ENCODE results near the gene TIMELESS. TPM values are rescaled to one million over a fixed set of nuclear protein-coding genes. Genes with fewer than 3 reads are reported as not detected.

Gene TIMELESS
- total RNA-seq, 4 donors from 2014 or later = 2.1 to 19.4 (median 5.6) TPM

DNA sequence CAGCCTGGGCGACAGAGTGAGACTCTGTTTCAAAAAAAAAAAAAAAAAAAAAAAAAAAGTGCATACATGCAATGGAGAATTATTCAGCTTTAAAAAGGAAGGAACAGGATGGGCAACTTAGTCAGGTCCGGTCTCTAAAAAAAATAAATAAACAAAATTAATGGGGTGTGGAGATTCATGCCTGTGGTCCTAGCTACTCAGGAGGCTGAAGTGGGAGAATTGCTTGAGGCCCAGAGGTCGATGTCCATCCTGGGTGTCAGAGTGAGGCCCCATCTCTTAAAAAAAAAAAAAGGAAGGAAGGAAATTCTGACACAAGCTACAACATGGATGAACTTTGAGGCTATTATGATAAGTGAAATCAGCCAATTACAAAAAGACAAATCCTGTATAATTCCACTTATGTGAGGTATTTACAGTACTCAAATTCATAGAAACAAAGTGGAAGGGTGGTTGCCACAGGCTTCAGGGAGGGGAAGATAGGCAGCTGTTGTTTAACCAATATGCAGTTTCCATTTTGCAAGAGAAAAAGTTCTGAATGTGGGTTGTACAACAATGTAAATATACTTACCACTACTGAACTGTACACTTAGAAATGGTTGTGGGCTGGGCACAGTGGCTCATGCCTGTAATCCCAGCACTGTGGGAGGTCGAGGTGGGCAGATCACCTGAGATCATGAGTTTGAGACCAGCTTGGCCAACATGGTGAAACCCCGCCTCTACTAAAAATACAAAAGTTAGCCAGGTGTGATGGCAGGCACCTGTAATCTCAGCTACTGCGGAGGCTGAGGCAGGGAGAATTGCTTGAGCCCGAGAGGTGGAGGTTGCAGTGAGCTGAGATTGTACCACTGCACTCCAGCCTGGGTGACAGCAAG, 74.3 kb downstream of the TIMELESS start:
- H3K4me1 ChIP-seq = no peaks in the 10 kb centered on the region
- H3K27ac ChIP-seq = no peak overlapping the region
- no peak for DNase-seq
- TF ChIP-seq POLR2A (IDR thresholded peaks at IDR 0.05) = no peak
- TF ChIP-seq CTCF (IDR thresholded peaks at IDR 0.05) = no peak
- no peaks in the 10 kb centered on the region for H3K36me3 ChIP-seq
- no peak overlapping the region for H3K4me3 ChIP-seq
- intact Hi-C loops (cut with DNase I; ENCODE audit: low total_unique reads) = loop anchor here (2.0 kb wide), 1 partner anchor 24 kb away; no protein-coding TSS in a partner anchor
- no peaks in the 10 kb centered on the region for H3K9me3 ChIP-seq
- H3K27me3 ChIP-seq = no peaks in the 10 kb centered on the region

DNA sequence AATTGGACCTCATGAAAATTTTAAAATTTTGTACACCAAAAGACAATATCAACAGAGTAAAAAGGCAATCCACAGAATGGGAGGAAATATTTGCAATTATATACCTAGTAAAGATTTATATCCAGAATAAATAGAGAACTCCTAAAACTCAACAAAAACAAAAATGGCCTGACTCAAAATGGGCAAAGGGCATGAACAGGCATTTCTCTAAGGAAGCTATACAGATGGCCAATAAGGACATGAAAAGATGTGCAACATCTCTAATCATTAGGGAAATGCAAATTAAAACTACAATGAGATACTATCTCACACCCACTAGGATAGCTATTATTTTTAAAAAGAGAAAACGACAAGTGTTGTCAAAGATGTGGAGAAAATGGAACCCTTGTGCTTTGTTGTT, 75.7 kb downstream of the TIMELESS start:
- no peaks in the 10 kb centered on the region for H3K9me3 ChIP-seq
- H3K27ac ChIP-seq = no peak overlapping the region
- H3K4me3 ChIP-seq = no peak overlapping the region
- H3K4me1 ChIP-seq = no peaks in the 10 kb centered on the region
- DNase-seq = no peak
- intact Hi-C loops (cut with DNase I; ENCODE audit: low total_unique reads) = no loop called here
- TF ChIP-seq CTCF (IDR thresholded peaks at IDR 0.05) (no peak), POLR2A (IDR thresholded peaks at IDR 0.05) (no peak)
- H3K36me3 ChIP-seq = no peaks in the 10 kb centered on the region
- H3K27me3 ChIP-seq = no peaks in the 10 kb centered on the region

DNA sequence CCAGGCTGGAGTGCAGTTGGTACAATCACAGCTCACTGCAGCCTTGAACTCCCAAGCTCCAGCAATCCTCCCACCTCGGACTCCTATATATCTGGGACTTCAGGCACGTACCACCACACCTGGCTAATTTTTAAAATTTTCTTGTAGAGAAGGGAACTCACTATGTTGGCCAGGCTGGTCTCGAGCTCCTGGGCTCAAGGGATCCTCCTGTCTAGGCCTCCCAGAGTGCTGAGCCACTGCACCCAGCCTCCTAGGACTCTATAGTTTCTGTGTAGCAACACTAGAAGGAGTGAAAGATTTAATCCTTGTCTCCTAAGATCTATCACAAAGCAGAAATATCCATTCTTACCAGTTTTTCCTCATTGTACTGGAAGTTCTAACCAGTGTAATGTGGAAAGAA, 82.3 kb downstream of the TIMELESS start:
- intact Hi-C loops (cut with DNase I; ENCODE audit: low total_unique reads) = no loop called here
- no peaks in the 10 kb centered on the region for H3K9me3 ChIP-seq
- TF ChIP-seq CTCF (IDR thresholded peaks at IDR 0.05) (no peak), POLR2A (IDR thresholded peaks at IDR 0.05) (no peak)

More for the DNA sequence above, 82.3 kb downstream of the TIMELESS start:
- no peak overlapping the region for H3K4me3 ChIP-seq
- no peaks in the 10 kb centered on the region for H3K36me3 ChIP-seq
- no peaks in the 10 kb centered on the region for H3K27me3 ChIP-seq
- no peak overlapping the region for H3K27ac ChIP-seq
- no peaks in the 10 kb centered on the region for H3K4me1 ChIP-seq
- no peak for DNase-seq

Other genes with a start within 250 kb of the TIMELESS start
- gene RNF41, start 227.5 kb downstream of the TIMELESS start, total RNA-seq = 10 to 100 TPM; 40.3 to 84.8 (median 58.0) TPM
- 10 to 100 TPM in 2 of 4 donors, 1 to 10 TPM in 2; 5.0 to 28.4 (median 12.2) TPM for gene NABP2, start 225.1 kb downstream of the TIMELESS start, total RNA-seq
- 1 to 10 TPM in 1 of 4 donors, under 1 TPM in 2, not detected in 1; 0.29 to 1.8 (median 0.52) TPM for gene SLC39A5, start 219.4 kb downstream of the TIMELESS start, total RNA-seq
- gene ANKRD52, start 191.0 kb downstream of the TIMELESS start, total RNA-seq = 10 to 100 TPM in 2 of 4 donors, 1 to 10 TPM in 1, under 1 TPM in 1; 0.88 to 35.4 (median 15.5) TPM
- 10 to 100 TPM in 3 of 4 donors, 1 to 10 TPM in 1; 2.1 to 28.9 (median 15.2) TPM for gene COQ10A, start 182.5 kb downstream of the TIMELESS start, total RNA-seq
- gene CS, start 149.1 kb downstream of the TIMELESS start, total RNA-seq = 100 to 1,000 TPM in 1 of 4 donors, 10 to 100 TPM in 3; 40.0 to 157 (median 72.8) TPM
- gene CNPY2, start 133.4 kb downstream of the TIMELESS start, total RNA-seq = 10 to 100 TPM; 33.5 to 83.5 (median 67.3) TPM
- 100 to 1,000 TPM in 1 of 4 donors, 10 to 100 TPM in 3; 33.2 to 104 (median 50.6) TPM for gene PAN2, start 115.4 kb downstream of the TIMELESS start, total RNA-seq
- gene IL23A, start 110.5 kb downstream of the TIMELESS start, total RNA-seq = under 1 TPM in 1 of 4 donors, not detected in 3; 0.97 TPM
- 100 to 1,000 TPM in 2 of 4 donors, 10 to 100 TPM in 2; 63.2 to 173 (median 122) TPM for gene STAT2, start 89.3 kb downstream of the TIMELESS start, total RNA-seq
- not detected for gene APOF, start 86.6 kb downstream of the TIMELESS start, total RNA-seq
- gene MIP, start 5.2 kb upstream of the TIMELESS start, total RNA-seq = not detected
- gene SPRYD4, start 19.2 kb upstream of the TIMELESS start, total RNA-seq = 1 to 10 TPM; 2.4 to 4.4 (median 3.0) TPM
- 1 to 10 TPM in 2 of 4 donors, under 1 TPM in 1, not detected in 1; 0.29 to 5.9 (median 1.1) TPM for gene GLS2, start 38.7 kb upstream of the TIMELESS start, total RNA-seq
- 100 to 1,000 TPM in 1 of 4 donors, 10 to 100 TPM in 3; 28.6 to 107 (median 33.0) TPM for gene RBMS2, start 72.4 kb upstream of the TIMELESS start, total RNA-seq
- 100 to 1,000 TPM in 1 of 4 donors, 10 to 100 TPM in 3; 25.1 to 136 (median 28.9) TPM for gene BAZ2A, start 180.9 kb upstream of the TIMELESS start, total RNA-seq
- gene ATP5F1B, start 196.6 kb upstream of the TIMELESS start, total RNA-seq = 100 to 1,000 TPM; 166 to 279 (median 244) TPM
- 100 to 1,000 TPM in 3 of 4 donors, 10 to 100 TPM in 1; 80.7 to 236 (median 141) TPM for gene PTGES3, start 238.9 kb upstream of the TIMELESS start, total RNA-seq